Suprapubic skin (tissue), 3 donors: Measurements from ENCODE around the gene EPHB3.

Source experiments
- POLR2A ChIP-seq, 2 donors: fragments of 450-650 bp; IDR thresholded peaks; one replicate each; pipeline ENCODE4 v1.6.1; 2017; ENCODE audit warnings: antibody characterized with exemption in 2 of 2, mild to moderate bottlenecking in 2 of 2, moderate library complexity in 2 of 2
- TF ChIP-seq, protein P1 (sequence below), 2 donors: fragments of 200-600 bp in 1 of 2; fragments of 450-650 bp in 1 of 2; sonication (generic) in 1 of 2; IDR thresholded peaks; one replicate each; pipeline ENCODE4 v1.5.1; 2016 to 2019; ENCODE audit warnings: antibody characterized with exemption in 2 of 2, mild to moderate bottlenecking in 1 of 2, moderate library complexity in 1 of 2

DNA sequence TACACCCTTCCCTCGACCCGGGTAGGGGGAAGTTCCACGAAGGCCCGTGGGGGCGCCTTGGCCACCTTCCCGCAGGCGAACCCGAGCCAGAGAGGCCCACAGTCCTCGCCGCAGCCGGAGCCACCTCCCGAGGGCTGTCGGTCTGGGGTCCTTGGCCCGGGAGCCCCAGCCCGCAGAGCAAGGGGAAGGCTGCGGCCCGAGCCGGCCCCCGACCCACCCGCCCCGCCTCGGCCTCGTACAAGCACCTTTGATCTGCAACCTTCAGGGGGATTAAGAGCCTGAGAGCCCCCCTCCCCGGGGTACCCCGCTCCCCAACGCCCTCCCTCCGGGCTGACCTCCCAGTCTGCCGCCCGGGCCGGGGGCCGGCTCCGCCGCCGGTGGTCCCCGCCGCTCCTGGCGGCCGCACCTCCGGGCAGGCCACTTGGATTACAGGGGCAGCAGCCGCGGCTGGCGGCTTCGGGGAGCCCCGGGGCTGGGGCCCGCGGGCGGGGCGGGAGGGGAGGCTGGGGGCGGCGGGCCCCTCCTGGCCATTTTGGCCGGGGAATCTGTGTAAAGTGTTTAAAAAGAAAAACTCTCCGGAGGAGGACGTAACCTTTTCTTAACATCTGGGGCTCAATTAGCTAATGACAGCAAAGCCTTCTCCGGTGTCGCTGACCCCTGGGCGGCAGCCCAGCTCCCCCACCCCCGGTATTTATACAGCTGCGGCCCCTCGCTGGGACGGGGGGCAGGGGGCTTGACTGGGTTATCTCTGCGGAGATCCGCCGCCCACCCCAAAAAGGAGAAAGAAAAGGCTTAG is 40.2 kb downstream of the EPHB3 start:
- TF ChIP-seq, protein P1, sequence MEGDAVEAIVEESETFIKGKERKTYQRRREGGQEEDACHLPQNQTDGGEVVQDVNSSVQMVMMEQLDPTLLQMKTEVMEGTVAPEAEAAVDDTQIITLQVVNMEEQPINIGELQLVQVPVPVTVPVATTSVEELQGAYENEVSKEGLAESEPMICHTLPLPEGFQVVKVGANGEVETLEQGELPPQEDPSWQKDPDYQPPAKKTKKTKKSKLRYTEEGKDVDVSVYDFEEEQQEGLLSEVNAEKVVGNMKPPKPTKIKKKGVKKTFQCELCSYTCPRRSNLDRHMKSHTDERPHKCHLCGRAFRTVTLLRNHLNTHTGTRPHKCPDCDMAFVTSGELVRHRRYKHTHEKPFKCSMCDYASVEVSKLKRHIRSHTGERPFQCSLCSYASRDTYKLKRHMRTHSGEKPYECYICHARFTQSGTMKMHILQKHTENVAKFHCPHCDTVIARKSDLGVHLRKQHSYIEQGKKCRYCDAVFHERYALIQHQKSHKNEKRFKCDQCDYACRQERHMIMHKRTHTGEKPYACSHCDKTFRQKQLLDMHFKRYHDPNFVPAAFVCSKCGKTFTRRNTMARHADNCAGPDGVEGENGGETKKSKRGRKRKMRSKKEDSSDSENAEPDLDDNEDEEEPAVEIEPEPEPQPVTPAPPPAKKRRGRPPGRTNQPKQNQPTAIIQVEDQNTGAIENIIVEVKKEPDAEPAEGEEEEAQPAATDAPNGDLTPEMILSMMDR (IDR thresholded peaks at IDR 0.05), result no peak
- no peak for TF ChIP-seq POLR2A (IDR thresholded peaks at IDR 0.05)
